Hematopoietic multipotent progenitor cell treated with erythropoietin and hydrocortisone succinate and interleukin-3 and kit ligand, for 15 days (in vitro differentiated cells): ENCODE measurements around the gene ZXDC.

Experiments used
- DNase-seq: peaks from one replicate; pipeline ENCODE4 v3.0.0-alpha.2; 2015; ENCODE audit warnings: low spot score

The ZXDC gene

DNA sequence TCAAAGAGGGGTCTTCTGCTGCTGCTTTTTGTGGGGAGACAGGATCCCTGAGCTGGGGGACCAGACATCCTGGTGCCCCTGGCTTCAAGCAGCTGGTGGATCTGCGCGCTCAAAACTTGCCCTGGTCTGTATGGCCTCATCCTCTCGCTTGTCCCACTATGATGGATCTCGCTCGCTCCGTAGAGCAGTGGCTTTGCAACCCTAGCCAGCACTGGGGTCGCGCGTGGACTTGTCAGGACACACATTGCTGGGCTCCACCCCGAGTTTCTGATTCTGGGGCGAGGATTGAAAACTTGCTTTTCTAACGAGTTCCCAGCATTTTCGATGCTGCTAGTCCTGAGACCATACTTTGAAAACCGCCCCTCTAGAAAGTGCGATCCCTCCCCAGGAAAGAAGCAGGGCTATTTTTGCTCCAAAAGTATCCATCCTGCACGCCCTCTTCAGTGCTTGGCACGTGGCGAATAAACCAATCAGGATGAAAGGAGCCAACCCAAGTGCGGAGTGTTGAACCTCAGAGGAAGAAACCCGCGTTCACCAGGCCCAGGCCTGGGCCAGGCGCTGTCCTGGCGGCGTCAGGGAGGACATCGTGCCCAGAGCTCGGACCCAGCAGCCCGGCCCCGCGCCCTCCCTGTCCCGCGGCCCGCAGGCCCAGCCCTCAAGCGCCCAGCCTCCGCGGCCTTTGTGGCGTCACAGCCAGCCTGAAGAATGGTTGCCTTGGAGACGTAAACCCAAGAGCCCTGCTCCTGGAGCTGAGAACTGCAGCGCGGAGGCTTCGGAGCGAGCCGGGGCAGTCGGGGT, 81.3 kb downstream of the ZXDC start, which contains the start of gene CFAP100:
CFAP100 (plus strand) TSS at position 731 of the 798 bp plus-strand sequence. CDS start 1,092 bp downstream, outside the sequence.
- DNase-seq: no peak

- no peak for DNase-seq
These were observed 82.1 kb downstream of the ZXDC start for GRCh38 chr3:126393563-126393962.

DNA sequence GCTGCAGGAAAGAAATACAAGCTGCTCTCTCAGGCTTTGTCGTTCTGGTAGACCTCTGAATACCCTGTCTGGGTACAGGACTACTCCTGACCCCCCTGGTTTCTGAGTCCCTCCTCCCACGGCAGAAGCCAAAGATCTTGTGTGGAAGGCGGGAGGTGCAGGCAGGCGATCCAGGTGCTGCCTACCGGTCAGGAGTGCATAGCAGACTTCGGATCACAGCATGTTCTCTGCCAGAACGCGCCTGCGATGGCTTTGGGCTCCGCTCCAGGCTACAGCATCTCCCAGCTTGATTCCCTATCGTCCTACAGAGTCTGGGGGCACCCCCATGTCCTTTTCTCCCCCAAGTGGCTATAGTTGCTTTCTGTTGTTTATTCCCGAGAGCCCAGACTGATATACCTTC, 83.4 kb downstream of the ZXDC start:
- no peak for DNase-seq

GRCh38 chr3:126391631-126392030, 84.1 kb downstream of the ZXDC start:
- no peak for DNase-seq

DNA sequence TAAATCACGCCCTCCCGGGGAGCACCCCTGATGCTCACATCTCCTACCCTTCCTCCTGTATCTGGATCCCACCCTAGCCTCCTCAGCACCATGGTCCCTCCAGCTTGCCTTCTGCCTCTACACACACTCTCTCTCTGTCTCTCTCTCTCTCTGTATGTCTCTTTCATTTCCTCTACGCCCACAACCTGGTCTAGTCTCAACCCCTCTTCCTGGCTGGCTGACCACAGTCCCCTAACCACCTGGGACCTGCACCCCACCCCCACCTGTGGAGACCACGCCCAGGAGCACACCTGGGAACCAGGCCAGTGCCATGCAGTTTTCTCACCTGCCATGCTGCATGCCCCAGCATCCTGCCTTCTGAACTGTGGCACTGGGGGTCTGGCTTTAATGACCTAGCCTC, 84.9 kb downstream of the ZXDC start:
- no peak for DNase-seq

- DNase-seq: no peak
These were observed 85.5 kb downstream of the ZXDC start for GRCh38 chr3:126390201-126390600.

- no peak for DNase-seq
These were observed 85.9 kb downstream of the ZXDC start for GRCh38 chr3:126389794-126390146.

- DNase-seq: peak; percentile 19
These were observed 86.4 kb downstream of the ZXDC start for GRCh38 chr3:126389112-126389793.
